SK-N-SH (cell line): ENCODE results near the gene THBS1. TPM values are rescaled to one million over a fixed set of nuclear protein-coding genes. Genes with fewer than 3 reads are reported as not detected.

ENCODE experiments used
- CTCF ChIA-PET: fragments of 300-600, 350-600 bp; formaldehyde crosslinking; extraction: SDS; loops from one replicate; lab custom pipeline; 2021; lab: Yijun Ruan, JAX
- POLR2A ChIA-PET: fragments of 350-600 bp; sonication (Branson Sonifier 250); formaldehyde crosslinking; extraction: SDS; loops from one replicate; lab custom pipeline; 2020; ENCODE audit warnings: antibody characterized with exemption, inconsistent platforms; lab: Yijun Ruan, JAX
- DNase-seq: peaks from one replicate; pipeline ENCODE4 v3.0.0; 2012
- H2AFZ ChIP-seq: fragments of 200-600 bp; sonication (generic); 2 replicates; pipeline ENCODE4 v1.8.1; 2016; ENCODE audit warnings: antibody characterized with exemption, mild to moderate bottlenecking, low read depth
- H3F3A ChIP-seq: fragments of 200-600 bp; sonication (generic); replicated peaks from 2 replicates; pipeline ENCODE3; 2016; ENCODE audit warnings: antibody characterized with exemption, mild to moderate bottlenecking; ENCODE audit not compliant: insufficient read depth
- H3K27ac ChIP-seq, 2 experiments: fragments of 200-500 bp in 1 of 2; fragments of 200-600 bp in 1 of 2; sonication (Bioruptor generic) in 1 of 2; sonication (generic), shearing (Covaris generic) in 1 of 2; 2 replicates each; pipeline versions ENCODE4 v1.5.1 to v1.6.1; 2014 to 2016; ENCODE audit warnings: low read depth in 2 of 2, inconsistent platforms in 1 of 2, low read length in 1 of 2, mild to moderate bottlenecking in 1 of 2, mixed read lengths in 1 of 2
- H3K27me3 ChIP-seq: fragments of 200-600 bp; sonication (generic), shearing (Covaris generic); 2 replicates; pipeline ENCODE4 v1.6.1; 2016; ENCODE audit warnings: mixed run types; ENCODE audit not compliant: insufficient read depth
- H3K36me3 ChIP-seq, 2 experiments: fragments of 200-500 bp in 1 of 2; fragments of 200-600 bp in 1 of 2; sonication (Bioruptor generic) in 1 of 2; sonication (generic) in 1 of 2; replicated peaks in 1 of 2; 2 replicates each; pipeline versions ENCODE3 to v1.5.1; 2014 to 2016; ENCODE audit warnings: low read length in 1 of 2, mild to moderate bottlenecking in 1 of 2; ENCODE audit not compliant: insufficient read depth in 2 of 2, control insufficient read depth in 1 of 2
- H3K4me1 ChIP-seq, 2 experiments: fragments of 200-500 bp in 1 of 2; fragments of 200-600 bp in 1 of 2; sonication (Bioruptor generic) in 1 of 2; sonication (generic), shearing (Covaris generic) in 1 of 2; 2 replicates each; pipeline versions ENCODE4 v1.5.1 to v1.6.1; 2014 to 2016; ENCODE audit warnings: low read depth in 1 of 2, low read length in 1 of 2, mixed run types in 1 of 2; ENCODE audit not compliant: insufficient read depth in 2 of 2, control insufficient read depth in 1 of 2
- H3K4me2 ChIP-seq: fragments of 200-600 bp; sonication (generic), shearing (Covaris generic); 2 replicates; pipeline ENCODE4 v1.6.1; 2017; ENCODE audit warnings: mixed run types
- H3K4me3 ChIP-seq, 2 experiments: fragments of 200-500 bp in 1 of 2; fragments of 200-600 bp in 1 of 2; sonication (Bioruptor generic) in 1 of 2; sonication (generic), shearing (Covaris generic) in 1 of 2; 2 replicates each; pipeline versions ENCODE4 v1.5.1 to v1.8.1; 2014 to 2016; ENCODE audit warnings: low read depth in 2 of 2, inconsistent platforms in 1 of 2, low read length in 1 of 2, mild to moderate bottlenecking in 1 of 2, mixed read lengths in 1 of 2, moderate library complexity in 1 of 2
- H3K79me2 ChIP-seq: fragments of 200-600 bp; sonication (generic); 2 replicates; pipeline ENCODE4 v1.8.1; 2017; ENCODE audit warnings: mild to moderate bottlenecking; ENCODE audit not compliant: insufficient read depth
- H3K9ac ChIP-seq: fragments of 200-600 bp; sonication (generic); 2 replicates; pipeline ENCODE4 v1.6.1; 2017; ENCODE audit warnings: mixed run types
- H3K9me2 ChIP-seq: fragments of 200-600 bp; sonication (generic); 2 replicates; pipeline ENCODE4 v1.6.1; 2017; ENCODE audit warnings: mixed run types
- H3K9me3 ChIP-seq: fragments of 200-600 bp; sonication (generic); 2 replicates; pipeline ENCODE4 v1.6.1; 2017; ENCODE audit warnings: mixed run types, mild to moderate bottlenecking, moderate library complexity
- H4K20me1 ChIP-seq: fragments of 200-600 bp; sonication (generic); 2 replicates; pipeline ENCODE4 v1.6.1; 2017; ENCODE audit warnings: mild to moderate bottlenecking, mixed run types; ENCODE audit not compliant: insufficient read depth
- CHD2 ChIP-seq: fragments of 150-350 bp; IDR thresholded peaks from 2 replicates; pipeline ENCODE4 v1.6.1; 2018; ENCODE audit warnings: low read length; ENCODE audit not compliant: partially characterized antibody
- ELF1 ChIP-seq: IDR thresholded peaks from 2 replicates; pipeline ENCODE4 v1.4.0; 2012
- FOXJ3 ChIP-seq: sonication (generic); formaldehyde crosslinking; IDR thresholded peaks from 2 replicates; pipeline ENCODE4 v1.5.1; 2020; ENCODE audit warnings: mild to moderate bottlenecking, missing genetic modification reagents
- IRF3 ChIP-seq: fragments of 150-350 bp; IDR thresholded peaks from 2 replicates; pipeline ENCODE4 v1.6.1; 2016; ENCODE audit warnings: mild to moderate bottlenecking, low read depth, low read length
- NRF1 ChIP-seq: IDR thresholded peaks from 2 replicates; pipeline ENCODE4 v1.6.1; 2012; ENCODE audit warnings: low read depth, mild to moderate bottlenecking, low read length
- PBX3 ChIP-seq: IDR thresholded peaks from 2 replicates; pipeline ENCODE4; 2012
- POLR2AphosphoS5 ChIP-seq: IDR thresholded peaks from 2 replicates; pipeline ENCODE4 v1.6.1; 2012; ENCODE audit warnings: low read depth, low read length
- WGBS: methylation state at CpG from one replicate; pipeline ENCODE4 v1.1.6; 2017; ENCODE audit warnings: low lambda C conversion rate; 5-methylcytosine and 5-hydroxymethylcytosine counted together
- polyA plus RNA-seq, 3 experiments: library from polyadenylated mRNA; depleted of rRNA; stranded (reverse); fragments of >200 nt; gene quantifications; 2 replicates each; pipeline ENCODE4 v1.2.3, GENCODE V29; 2012
- TF ChIP-seq, protein P1 (sequence below): IDR thresholded peaks from 2 replicates; pipeline ENCODE4 v1.4.0; 2012; ENCODE audit warnings: low read depth, borderline replicate concordance

THBS1 gene
- polyA plus RNA-seq, 1 of the 3 experiments (the other 2 are of a cell fraction): 117 TPM

DNA sequence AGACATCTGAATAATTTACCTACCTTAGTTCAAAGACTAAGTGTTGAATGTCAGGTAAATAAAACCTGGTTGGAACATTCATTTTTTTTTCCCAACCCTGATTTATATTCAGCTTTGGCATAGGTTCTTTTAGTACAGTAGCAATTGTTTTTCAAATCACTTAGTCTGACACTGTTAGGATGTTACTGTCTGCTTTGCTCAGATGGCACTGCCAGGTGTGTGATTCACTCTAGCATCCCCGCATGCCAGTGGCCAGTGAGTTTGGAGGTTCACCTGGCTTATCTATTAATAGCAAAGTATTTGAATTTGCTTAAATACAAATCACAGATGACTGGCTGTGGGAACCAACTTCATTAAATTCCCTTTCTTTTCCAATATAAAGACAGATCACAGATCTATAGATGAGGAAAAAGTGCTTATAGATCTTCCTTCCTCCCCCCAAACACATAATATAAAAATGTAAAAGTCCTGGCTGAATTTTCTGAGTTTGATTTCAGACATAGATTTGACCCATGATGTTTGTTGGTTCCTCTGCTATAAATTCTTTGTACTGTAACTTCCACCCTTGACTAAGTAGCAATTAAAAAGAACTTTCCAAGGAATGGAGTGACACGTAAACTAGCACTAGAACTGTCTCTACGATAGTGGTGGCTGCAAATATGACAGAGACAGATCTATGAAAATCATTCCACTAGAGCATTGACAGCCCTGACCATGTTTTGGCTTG, 3.9 kb downstream of the THBS1 start (continued):
- TF ChIP-seq CHD2 (no peak), FOXJ3 (CRISPR knock-in tag) (no peak), IRF3 (no peak), NRF1 (no peak), PBX3 (no peak)
- TF ChIP-seq, protein P1, sequence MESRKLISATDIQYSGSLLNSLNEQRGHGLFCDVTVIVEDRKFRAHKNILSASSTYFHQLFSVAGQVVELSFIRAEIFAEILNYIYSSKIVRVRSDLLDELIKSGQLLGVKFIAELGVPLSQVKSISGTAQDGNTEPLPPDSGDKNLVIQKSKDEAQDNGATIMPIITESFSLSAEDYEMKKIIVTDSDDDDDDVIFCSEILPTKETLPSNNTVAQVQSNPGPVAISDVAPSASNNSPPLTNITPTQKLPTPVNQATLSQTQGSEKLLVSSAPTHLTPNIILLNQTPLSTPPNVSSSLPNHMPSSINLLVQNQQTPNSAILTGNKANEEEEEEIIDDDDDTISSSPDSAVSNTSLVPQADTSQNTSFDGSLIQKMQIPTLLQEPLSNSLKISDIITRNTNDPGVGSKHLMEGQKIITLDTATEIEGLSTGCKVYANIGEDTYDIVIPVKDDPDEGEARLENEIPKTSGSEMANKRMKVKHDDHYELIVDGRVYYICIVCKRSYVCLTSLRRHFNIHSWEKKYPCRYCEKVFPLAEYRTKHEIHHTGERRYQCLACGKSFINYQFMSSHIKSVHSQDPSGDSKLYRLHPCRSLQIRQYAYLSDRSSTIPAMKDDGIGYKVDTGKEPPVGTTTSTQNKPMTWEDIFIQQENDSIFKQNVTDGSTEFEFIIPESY: no peak

DNA sequence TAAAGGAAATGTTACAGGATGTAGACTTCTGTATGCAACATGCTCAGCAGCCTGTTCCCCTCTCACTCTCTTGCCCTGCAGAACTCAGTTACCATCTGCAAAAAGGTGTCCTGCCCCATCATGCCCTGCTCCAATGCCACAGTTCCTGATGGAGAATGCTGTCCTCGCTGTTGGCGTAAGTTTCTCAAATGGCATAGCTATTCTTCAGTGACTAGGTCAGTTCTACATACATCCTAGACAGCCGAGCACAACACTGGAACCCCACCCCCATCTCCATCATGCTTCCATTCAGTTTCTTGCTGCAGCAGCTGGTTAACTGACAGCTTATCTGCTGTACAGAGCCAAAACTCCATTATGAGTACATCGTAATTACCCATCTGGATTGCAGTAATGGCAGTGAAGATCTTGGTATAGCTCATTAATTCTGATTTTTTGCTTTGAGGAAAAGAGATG, 4.5 kb downstream of the THBS1 start:
- Histone ChIP-seq H3K36me3 (peaks cover 82 to 83% of the 10 kb centered on the region in 2 experiments), H4K20me1 (peaks cover 94% of the 10 kb centered on the region), H3K9me2 (no peaks in the 10 kb centered on the region), H3F3A (peaks cover 88% of the 10 kb centered on the region), H2AFZ (no peak overlapping the region)
- DNase-seq: no peak
- 95% methylated on average over 4 of the region's 4 CpGs for WGBS
- ChIA-PET CTCF (interaction anchor here (0.6 to 1.7 kb wide), 6 partner anchors 37 to 878 kb away, joined by 3 to 7 read pairs (median 3); no protein-coding TSS in a partner anchor), POLR2A (no interaction called here)
- TF ChIP-seq ELF1 (no peak), POLR2AphosphoS5 (0 out of 2 replicates have a peak, but pooled peaks have one; percentile 31)
- TF ChIP-seq, all 33 proteins: peak for 1
- no peaks in the 10 kb centered on the region for H3K9me3 ChIP-seq
- peak overlapping the region; percentile 82 for H3K4me2 ChIP-seq
- H3K27me3 ChIP-seq: no peaks in the 10 kb centered on the region
- peaks cover 63% of the 10 kb centered on the region for H3K79me2 ChIP-seq
- peak overlapping the region in 1 of 2 experiments; percentile 94; a peak in 2 of 4 replicates for H3K27ac ChIP-seq
- H3K4me1 ChIP-seq: peaks cover 3 to 5% of the 10 kb centered on the region in 2 experiments; a peak in 1 of 4 replicates
- H3K9ac ChIP-seq: peak overlapping the region; percentile 85; the same call in 1 of the 2 replicates
- H3K4me3 ChIP-seq: peak overlapping the region in 1 of 2 experiments; percentile 72; a peak in 1 of 4 replicates
